Caco-2 (cell line): Measurements from ENCODE around the gene FEV. TPM values are rescaled to one million over a fixed set of nuclear protein-coding genes. Genes with fewer than 3 reads are reported as not detected.

Experiments used
- BruUV-seq: library from RNA; stranded (reverse); fragments of 400-500 nt; replicated peaks from 2 replicates; lab custom pipeline; 2021; lab: Mats Ljungman, UMichigan
- CTCF ChIA-PET: fragments of 300-600 bp; sonication (Branson Sonifier 250); formaldehyde crosslinking; loops from one replicate; lab custom pipeline; 2022; ENCODE audit warnings: antibody characterized with exemption; lab: Charles Lee
- POLR2A ChIA-PET: fragments of 300-600 bp; sonication (Branson Sonifier 250); formaldehyde crosslinking; loops from one replicate; lab custom pipeline; 2022; ENCODE audit warnings: antibody characterized with exemption; lab: Charles Lee
- DNase-seq, 2 experiments: peaks; one replicate each; pipeline versions ENCODE4 v3.0.0 to v3.0.0-alpha.2; 2020 to 2022
- H3K27me3 ChIP-seq: replicated peaks from 2 replicates; pipeline ENCODE4 v1.6.0; 2011; ENCODE audit warnings: low read length; ENCODE audit not compliant: control insufficient read depth, insufficient read depth
- H3K36me3 ChIP-seq: 2 replicates; pipeline ENCODE4 v1.5.1; 2011; ENCODE audit warnings: low read length; ENCODE audit not compliant: control insufficient read depth, insufficient read depth
- H3K4me1 ChIP-seq: fragments of 250-450 bp; sonication (Bioruptor Pico); 2 replicates; pipeline ENCODE4 v1.5.1; 2020; ENCODE audit warnings: mild to moderate bottlenecking
- H3K4me3 ChIP-seq: 2 replicates; pipeline ENCODE4 v1.5.1; 2011; ENCODE audit warnings: low read depth, mild to moderate bottlenecking, control low read depth, low read length
- H3K9me3 ChIP-seq: fragments of 250-450 bp; sonication (Bioruptor Pico); 2 replicates; pipeline ENCODE4 v1.5.1; 2020; ENCODE audit warnings: mild to moderate bottlenecking, moderate library complexity
- H3K27ac Mint-ChIP-seq: one replicate; pipeline ENCODE4 v1.8.0; 2022; ENCODE audit warnings: mixed read lengths; ENCODE audit not compliant: unreplicated experiment
- H3K27me3 Mint-ChIP-seq: one replicate; pipeline ENCODE4 v1.8.0; 2022; ENCODE audit warnings: mixed read lengths; ENCODE audit not compliant: insufficient read depth, unreplicated experiment
- H3K36me3 Mint-ChIP-seq: one replicate; pipeline ENCODE4 v1.8.0; 2022; ENCODE audit warnings: mild to moderate bottlenecking, mixed read lengths; ENCODE audit not compliant: insufficient read depth, unreplicated experiment
- H3K4me1 Mint-ChIP-seq: one replicate; pipeline ENCODE4 v1.8.0; 2022; ENCODE audit warnings: low read depth, mixed read lengths; ENCODE audit not compliant: unreplicated experiment
- H3K4me3 Mint-ChIP-seq: one replicate; pipeline ENCODE4 v1.8.0; 2022; ENCODE audit warnings: mild to moderate bottlenecking, moderate library complexity, mixed read lengths; ENCODE audit not compliant: unreplicated experiment
- H3K9me3 Mint-ChIP-seq: one replicate; pipeline ENCODE4 v1.8.0; 2022; ENCODE audit warnings: mixed read lengths; ENCODE audit not compliant: unreplicated experiment
- intact Hi-C: fragments of 100-400 bp; cut with micrococcal nuclease; formaldehyde crosslinking; loops from one replicate; pipeline ENCODE4 v1.10.0; 2022; ENCODE audit not compliant: unreplicated experiment
- total RNA-seq: library from RNA; stranded (reverse); gene quantifications from 2 replicates; pipeline ENCODE4 v1.2.3, GENCODE V29; 2022
- TF ChIP-seq, protein P1 (sequence below), 2 experiments: fragments of 200-600 bp in 1 of 2; IDR thresholded peaks; 1 replicate in 1 of 2; 2 replicates in 1 of 2; pipeline versions ENCODE4 v1.5.1 to v1.8.0; 2011 to 2022; ENCODE audit warnings: antibody characterized with exemption in 1 of 2, control low read depth in 1 of 2, inconsistent platforms in 1 of 2, low read depth in 1 of 2, low read length in 1 of 2, mild to moderate bottlenecking in 1 of 2, moderate library complexity in 1 of 2; ENCODE audit not compliant: insufficient read depth in 1 of 2, severe bottlenecking in 1 of 2, unreplicated experiment in 1 of 2

Gene FEV
- total RNA-seq, 1 experiment from 2014 or later: not detected

GRCh38 chr2:219001100-219001576 lies 16.2 kb upstream of the FEV start:
- H3K27me3 ChIP-seq: no peaks in the 10 kb centered on the region
- POLR2A ChIA-PET: interaction anchor here (0.8 to 1.7 kb wide), 4 partner anchors 20 to 217 kb away, joined by 3 to 5 read pairs (median 4); partner anchors contain the start of gene ZFAND2B

GRCh38 chr2:219000569-219000960 lies 15.6 kb upstream of the FEV start:
- no peak overlapping the region for H3K4me3 ChIP-seq
- intact Hi-C loops: loop anchor here (5.0 kb wide), 1 partner anchor 57 kb away; no protein-coding TSS in a partner anchor
- CTCF ChIA-PET: interaction anchor here (2.4 to 2.8 kb wide), 2 partner anchors 20 to 29 kb away, joined by 25 to 39 read pairs; no protein-coding TSS in a partner anchor
- H3K4me3 Mint-ChIP-seq: no peak overlapping the region
- peaks cover 9% of the 10 kb centered on the region for H3K4me1 Mint-ChIP-seq
- H3K27me3 ChIP-seq: no peaks in the 10 kb centered on the region
- no peaks in the 10 kb centered on the region for H3K36me3 Mint-ChIP-seq
- POLR2A ChIA-PET: no interaction called here
- BruUV-seq: no TSS peak
- no peak for DNase-seq
- TF ChIP-seq, protein P1, sequence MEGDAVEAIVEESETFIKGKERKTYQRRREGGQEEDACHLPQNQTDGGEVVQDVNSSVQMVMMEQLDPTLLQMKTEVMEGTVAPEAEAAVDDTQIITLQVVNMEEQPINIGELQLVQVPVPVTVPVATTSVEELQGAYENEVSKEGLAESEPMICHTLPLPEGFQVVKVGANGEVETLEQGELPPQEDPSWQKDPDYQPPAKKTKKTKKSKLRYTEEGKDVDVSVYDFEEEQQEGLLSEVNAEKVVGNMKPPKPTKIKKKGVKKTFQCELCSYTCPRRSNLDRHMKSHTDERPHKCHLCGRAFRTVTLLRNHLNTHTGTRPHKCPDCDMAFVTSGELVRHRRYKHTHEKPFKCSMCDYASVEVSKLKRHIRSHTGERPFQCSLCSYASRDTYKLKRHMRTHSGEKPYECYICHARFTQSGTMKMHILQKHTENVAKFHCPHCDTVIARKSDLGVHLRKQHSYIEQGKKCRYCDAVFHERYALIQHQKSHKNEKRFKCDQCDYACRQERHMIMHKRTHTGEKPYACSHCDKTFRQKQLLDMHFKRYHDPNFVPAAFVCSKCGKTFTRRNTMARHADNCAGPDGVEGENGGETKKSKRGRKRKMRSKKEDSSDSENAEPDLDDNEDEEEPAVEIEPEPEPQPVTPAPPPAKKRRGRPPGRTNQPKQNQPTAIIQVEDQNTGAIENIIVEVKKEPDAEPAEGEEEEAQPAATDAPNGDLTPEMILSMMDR (IDR thresholded peaks at IDR 0.05; ENCODE audit: insufficient read depth in 1 of 2, low read depth in 1 of 2, low read length in 1 of 2, severe bottlenecking in 1 of 2, unreplicated experiment in 1 of 2): no peak
- no peaks in the 10 kb centered on the region for H3K36me3 ChIP-seq
- peaks cover 5% of the 10 kb centered on the region for H3K27me3 Mint-ChIP-seq
- H3K9me3 Mint-ChIP-seq: no peaks in the 10 kb centered on the region
- H3K27ac Mint-ChIP-seq: no peak overlapping the region
- H3K4me1 ChIP-seq: peaks cover 30% of the 10 kb centered on the region
- H3K9me3 ChIP-seq: no peaks in the 10 kb centered on the region

More at GRCh38 chr2:219001100-219001576, 16.2 kb upstream of the FEV start:
- no peak for DNase-seq
- CTCF ChIA-PET: interaction anchor here (0.5 to 2.8 kb wide), 20 partner anchors 9 to 370 kb away, joined by 3 to 39 read pairs (median 6); partner anchors contain the start of genes FEV and TTLL4
- intact Hi-C loops: loop anchor here (5.0 kb wide), 1 partner anchor 56 kb away; no protein-coding TSS in a partner anchor
- Mint-ChIP-seq H3K4me1 (peaks cover 9% of the 10 kb centered on the region), H3K9me3 (no peaks in the 10 kb centered on the region), H3K27me3 (peaks cover 7% of the 10 kb centered on the region), H3K27ac (no peak overlapping the region), H3K4me3 (peak overlapping the region; percentile 79), H3K36me3 (no peaks in the 10 kb centered on the region)
- TF ChIP-seq, protein P1 (IDR thresholded peaks at IDR 0.05; ENCODE audit: insufficient read depth in 1 of 2, low read depth in 1 of 2, low read length in 1 of 2, severe bottlenecking in 1 of 2, unreplicated experiment in 1 of 2): no peak
- H3K4me3 ChIP-seq: peak overlapping the region; percentile 67
- no TSS peak for BruUV-seq
- no peaks in the 10 kb centered on the region for H3K36me3 ChIP-seq
- H3K9me3 ChIP-seq: no peaks in the 10 kb centered on the region
- H3K4me1 ChIP-seq: peaks cover 30% of the 10 kb centered on the region

DNA sequence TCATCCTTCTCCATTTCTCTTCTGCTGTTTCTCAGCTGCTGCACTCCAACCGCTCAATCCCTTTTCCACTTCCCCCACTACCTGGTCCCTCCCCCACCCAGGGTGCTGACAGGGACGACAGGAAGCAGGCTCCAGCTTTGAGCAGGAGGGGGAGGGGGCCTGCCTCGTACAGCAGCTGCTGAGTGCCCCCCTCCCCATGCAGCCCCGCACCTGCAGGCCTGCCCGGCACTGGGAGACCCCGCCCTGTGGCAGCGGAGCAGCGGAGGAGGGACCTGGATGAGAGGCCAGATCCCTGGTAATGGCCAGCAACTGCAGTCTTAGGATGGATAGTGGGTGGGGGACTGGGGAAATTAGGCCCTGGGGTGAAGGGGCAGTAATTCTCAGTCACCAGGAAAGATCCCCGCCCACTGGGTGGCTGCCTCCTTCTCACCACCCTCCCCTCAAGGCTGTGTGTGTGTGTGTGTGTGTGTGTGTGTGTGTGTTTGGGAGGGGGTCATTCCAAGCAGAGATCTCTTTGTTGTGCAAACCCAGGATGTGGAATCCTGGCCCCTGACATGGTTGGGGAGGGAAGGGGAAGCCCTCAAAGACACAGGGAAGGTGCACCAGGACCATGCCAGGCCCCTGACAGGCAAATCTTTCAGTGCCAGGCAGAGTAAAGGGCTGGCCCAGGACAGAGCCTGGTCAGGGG lies 15.0 kb upstream of the FEV start:
- H3K4me3 ChIP-seq: no peak overlapping the region
- H3K27me3 ChIP-seq: peaks cover 2% of the 10 kb centered on the region
- intact Hi-C loops: loop anchor here (5.0 kb wide), 1 partner anchor 57 kb away; no protein-coding TSS in a partner anchor
- H3K4me1 ChIP-seq: peaks cover 30% of the 10 kb centered on the region
- no peaks in the 10 kb centered on the region for H3K9me3 Mint-ChIP-seq
- H3K36me3 ChIP-seq: no peaks in the 10 kb centered on the region
- no peak overlapping the region for H3K27ac Mint-ChIP-seq
- no peaks in the 10 kb centered on the region for H3K9me3 ChIP-seq
- ChIA-PET CTCF (interaction anchor here (1.6 to 2.8 kb wide), 2 partner anchors 30 kb away, joined by 4 to 25 read pairs; no protein-coding TSS in a partner anchor), POLR2A (interaction anchor here (0.5 kb wide), 1 partner anchor 60 kb away, joined by 7 read pairs; no protein-coding TSS in a partner anchor)
- H3K4me3 Mint-ChIP-seq: peak overlapping the region; percentile 5
- peaks cover 4% of the 10 kb centered on the region for H3K27me3 Mint-ChIP-seq
- BruUV-seq: no TSS peak
- H3K36me3 Mint-ChIP-seq: no peaks in the 10 kb centered on the region
- TF ChIP-seq, protein P1 (IDR thresholded peaks at IDR 0.05; ENCODE audit: insufficient read depth in 1 of 2, low read depth in 1 of 2, low read length in 1 of 2, severe bottlenecking in 1 of 2, unreplicated experiment in 1 of 2): no peak
- H3K4me1 Mint-ChIP-seq: peaks cover 9% of the 10 kb centered on the region
- DNase-seq: peak in 1 of 2 experiments; percentile 41
